ENCODE results near the gene MORN4.

DNA sequence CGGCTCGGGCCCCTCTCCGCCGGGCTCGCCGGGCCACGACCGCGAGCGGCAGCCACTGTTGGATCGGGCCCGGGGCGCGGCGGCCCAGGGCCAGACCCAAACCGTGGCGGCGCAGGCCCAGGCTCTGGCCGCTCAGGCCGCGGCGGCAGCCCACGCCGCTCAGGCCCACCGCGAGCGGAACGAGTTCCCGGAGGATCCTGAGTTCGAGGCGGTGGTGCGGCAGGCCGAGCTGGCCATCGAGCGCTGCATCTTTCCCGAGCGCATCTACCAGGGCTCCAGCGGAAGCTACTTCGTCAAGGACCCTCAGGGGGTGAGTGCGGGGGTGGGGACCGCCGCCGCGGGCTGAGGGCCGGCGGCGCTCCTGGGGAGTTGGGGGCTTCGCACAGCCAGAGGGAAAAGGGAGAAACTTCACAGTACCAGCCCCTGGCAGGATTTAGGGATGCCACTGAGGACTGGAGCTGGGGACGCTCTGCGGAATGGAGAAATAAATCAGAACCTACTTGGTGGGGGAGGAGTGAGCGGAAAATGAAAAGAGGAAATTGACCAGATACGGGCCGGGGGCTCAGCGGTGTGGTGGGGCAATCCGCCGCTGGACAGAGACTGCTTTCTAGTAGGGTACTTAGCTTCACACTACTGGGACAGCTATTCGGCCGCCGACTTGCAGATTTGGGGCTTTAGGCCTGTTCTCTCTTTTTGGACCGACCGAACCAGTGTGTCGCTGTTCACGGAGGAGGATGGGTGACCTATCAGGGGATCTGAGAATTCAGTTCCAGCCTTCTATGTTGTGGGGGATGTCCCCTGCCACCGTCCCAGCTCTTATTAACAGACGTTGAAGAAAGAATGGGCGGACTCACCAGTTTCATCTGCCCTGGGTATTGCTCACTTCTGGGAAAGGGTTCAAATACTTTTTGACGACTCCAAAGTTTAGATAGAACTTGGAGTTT is 7.8 kb upstream of the MORN4 start:
- TF ChIP-seq POLR2A (IDR thresholded peaks at IDR 0.05; ENCODE audit: low read depth, low read length) (0 out of 2 replicates have a peak, but pooled peaks have one; percentile 4), TAF1 (IDR thresholded peaks at IDR 0.05; ENCODE audit: low read depth, low read length) (no peak; the same call in 1 of the 2 replicates), POLR2AphosphoS5 (IDR thresholded peaks at IDR 0.05; ENCODE audit: low read depth, low read length) (no peak), POU2F2 (IDR thresholded peaks at IDR 0.05; ENCODE audit: low read depth, low read length) (no peak), SPI1 (IDR thresholded peaks at IDR 0.05; ENCODE audit: low read depth, low read length) (no peak)
